GM12878 (cell line): ENCODE measurements around the gene RAB7B. TPM values are rescaled to one million over a fixed set of nuclear protein-coding genes. Genes with fewer than 3 reads are reported as not detected.

Experiments used
- ATAC-seq: fragments of 200-7000 bp; cut with Tn5 transposase; 3 replicates; pipeline ENCODE4 v1.9.1; 2020; ENCODE audit warnings: mild to moderate bottlenecking, moderate library complexity
- BruUV-seq: library from RNA; stranded (reverse); fragments of 400-500 nt; replicated peaks from 2 replicates; lab custom pipeline; 2021; lab: Mats Ljungman, UMichigan
- CTCF ChIA-PET: fragments of 300-600 bp; sonication (Branson Sonifier 250); formaldehyde crosslinking; extraction: SDS; loops from one replicate; lab custom pipeline; 2021; ENCODE audit warnings: inconsistent platforms; lab: Yijun Ruan, JAX
- POLR2A ChIA-PET: fragments of 350-600 bp; formaldehyde crosslinking; extraction: SDS; loops from one replicate; lab custom pipeline; 2021; ENCODE audit warnings: inconsistent platforms; lab: Charles Lee
- RAD21 ChIA-PET: fragments of 300-600 bp; sonication (Branson Sonifier 250); formaldehyde crosslinking; loops from one replicate; lab custom pipeline; 2023; ENCODE audit warnings: antibody characterized with exemption; ENCODE audit not compliant: unreplicated experiment; lab: Charles Lee
- SMC1A ChIA-PET: fragments of 300-600 bp; sonication (Branson Sonifier 250); formaldehyde crosslinking; loops from one replicate; lab custom pipeline; 2023; ENCODE audit not compliant: unreplicated experiment, uncharacterized antibody; lab: Charles Lee
- DNase-seq: peaks from one replicate; pipeline ENCODE4 v3.0.0-alpha.2; 2011; ENCODE audit warnings: low read depth, low spot score
- FAIRE-seq: peaks from 3 replicates; lab custom pipeline; 2011; peaks lifted over from hg19 to GRCh38; lab: Jason Lieb, UNC
- H2AFZ ChIP-seq: 2 replicates; pipeline ENCODE4 v1.6.0; 2011; ENCODE audit warnings: low read depth, low read length, control low read depth; ENCODE audit not compliant: control insufficient read depth
- H3K27ac ChIP-seq: 2 replicates; pipeline ENCODE4 v1.5.1; 2011; ENCODE audit warnings: control low read depth; ENCODE audit not compliant: control insufficient read depth, insufficient read depth
- H3K27me3 ChIP-seq, 2 experiments: replicated peaks in 1 of 2; 2 replicates each; pipeline versions ENCODE4 v1.6.0 to v1.6.1; 2011; ENCODE audit warnings: low read length in 1 of 2; ENCODE audit not compliant: control insufficient read depth in 2 of 2, insufficient read depth in 2 of 2
- H3K36me3 ChIP-seq, 2 experiments: 2 replicates each; pipeline ENCODE4 v1.5.1; 2011; ENCODE audit warnings: low read length in 1 of 2; ENCODE audit not compliant: control insufficient read depth in 2 of 2, insufficient read depth in 2 of 2
- H3K4me1 ChIP-seq: 2 replicates; pipeline ENCODE4 v1.6.1; 2011; ENCODE audit warnings: mild to moderate bottlenecking, low read length, moderate library complexity, mixed read lengths; ENCODE audit not compliant: control insufficient read depth, insufficient read depth
- H3K4me2 ChIP-seq: 2 replicates; pipeline ENCODE4 v1.6.0; 2011; ENCODE audit warnings: control low read depth; ENCODE audit not compliant: control insufficient read depth, insufficient read depth
- H3K4me3 ChIP-seq: fragments of 200-600 bp; sonication (generic); 2 replicates; pipeline ENCODE4 v1.5.1; 2016
- H3K79me2 ChIP-seq: 2 replicates; pipeline ENCODE4 v1.6.0; 2011; ENCODE audit warnings: low read length; ENCODE audit not compliant: control insufficient read depth, insufficient read depth
- H3K9ac ChIP-seq: 2 replicates; pipeline ENCODE4 v1.8.0; 2011; ENCODE audit warnings: low read length, control low read depth, mixed read lengths; ENCODE audit not compliant: control insufficient read depth, insufficient read depth
- H3K9me3 ChIP-seq: replicated peaks from 3 replicates; pipeline ENCODE4 v1.5.1; 2011; ENCODE audit warnings: mild to moderate bottlenecking, low read length; ENCODE audit not compliant: control insufficient read depth, insufficient read depth
- H4K20me1 ChIP-seq: 2 replicates; pipeline ENCODE4 v1.6.0; 2011; ENCODE audit not compliant: control insufficient read depth, insufficient read depth
- BACH1 ChIP-seq: fragments of 450-650 bp; IDR thresholded peaks from 2 replicates; pipeline ENCODE4 v1.6.1; 2017; ENCODE audit warnings: mild to moderate bottlenecking, borderline replicate concordance
- EGR1 ChIP-seq, 2 experiments: IDR thresholded peaks; 1 replicate in 1 of 2; 2 replicates in 1 of 2; pipeline ENCODE4 v1.6.1; 2011 to 2012; ENCODE audit warnings: low read depth in 2 of 2, low read length in 2 of 2, borderline replicate concordance in 1 of 2, mild to moderate bottlenecking in 1 of 2, moderate library complexity in 1 of 2
- FOS ChIP-seq: IDR thresholded peaks from 3 replicates; pipeline ENCODE4 v1.6.1; 2011; ENCODE audit warnings: borderline replicate concordance; ENCODE audit not compliant: insufficient read length; ENCODE audit errors: extremely low read depth
- KAT2A ChIP-seq: conservative IDR thresholded peaks from 2 replicates; pipeline ENCODE4 v1.6.1; 2011; ENCODE audit warnings: low read depth, low read length; ENCODE audit not compliant: control insufficient read depth
- KLF5 ChIP-seq: fragments of 450-650 bp; IDR thresholded peaks from 2 replicates; pipeline ENCODE4 v1.6.1; 2014; ENCODE audit warnings: mild to moderate bottlenecking; ENCODE audit not compliant: partially characterized antibody
- NBN ChIP-seq: fragments of 450-650 bp; IDR thresholded peaks from 2 replicates; pipeline ENCODE4 v1.6.1; 2016
- SREBF2 ChIP-seq: IDR thresholded peaks from 2 replicates; pipeline ENCODE4 v1.6.1; 2012; ENCODE audit warnings: mild to moderate bottlenecking, low read length
- STAT3 ChIP-seq: IDR thresholded peaks from 2 replicates; pipeline ENCODE4 v1.6.1; 2011; ENCODE audit warnings: low read depth, low read length, improper control_type of control experiment
- TAF1 ChIP-seq: IDR thresholded peaks from 2 replicates; pipeline ENCODE4 v1.6.1; 2011; ENCODE audit warnings: mild to moderate bottlenecking, low read depth, low read length, borderline replicate concordance
- WGBS: methylation state at CpG from one replicate; pipeline ENCODE4 v1.1.6; 2016; ENCODE audit warnings: low lambda C conversion rate; ENCODE audit not compliant: insufficient replicate concordance, insufficient coverage; ENCODE audit errors: missing lambda C conversion rate; 5-methylcytosine and 5-hydroxymethylcytosine counted together
- in situ Hi-C: fragments of 300-500 bp; cut with MboI; formaldehyde crosslinking; loops from 9 replicates; pipeline ENCODE4 v1.14.3; 2018; ENCODE audit warnings: mixed read lengths
- intact Hi-C: fragments of 100-400 bp; cut with micrococcal nuclease; formaldehyde crosslinking; loops from one replicate; pipeline ENCODE4 v1.14.2; 2022; ENCODE audit not compliant: unreplicated experiment
- polyA plus RNA-seq, 11 experiments: library from polyadenylated mRNA; depleted of rRNA in 4 of 11; unstranded in 6 of 11; stranded (reverse) in 5 of 11; fragments of >200 nt; fragmentation: Nextera tagmentation in 4 of 11; fragmentation: Illumina TruSeq in 1 of 11; extraction: Ambion mirVana in 4 of 11; extraction: Trizol in 1 of 11; gene quantifications; 1 replicate in 1 of 11; 2 replicates in 10 of 11; pipeline versions ENCODE4 v1.2.1 to v1.2.3, GENCODE V29; 2011 to 2016; ENCODE audit warnings: inconsistent platforms in 2 of 11, missing spikeins in 2 of 11, low read depth in 1 of 11
- total RNA-seq, 4 experiments: library from RNA; depleted of rRNA in 3 of 4; stranded (reverse); fragments of >200 nt in 3 of 4; fragmentation: Illumina TruSeq in 1 of 4; extraction: Trizol in 1 of 4; gene quantifications; 2 replicates each; pipeline versions ENCODE4 v1.2.1 to v1.2.3, GENCODE V29; 2013 to 2021
- TF ChIP-seq, protein P1 (sequence below): fragments of 450-650 bp; IDR thresholded peaks from 2 replicates; pipeline ENCODE4 v1.6.1; 2016; ENCODE audit warnings: mild to moderate bottlenecking
- TF ChIP-seq, protein P2 (sequence below): fragments of 150-350 bp; IDR thresholded peaks from 2 replicates; pipeline ENCODE4 v1.6.1; 2016; ENCODE audit warnings: low read depth, low read length

RAB7B gene
- total and polyA plus RNA-seq, 10 of the 15 experiments (the other 5 are each of a cell fraction or from before 2014, with no cell fraction given): 0.09 TPM; not detected in 9

- no peak overlapping the region for H3K4me3 ChIP-seq
- no peak overlapping the region for H3K4me2 ChIP-seq
- ChIA-PET RAD21 (interaction anchor here (0.5 to 1.1 kb wide), 2 partner anchors 26 to 294 kb away, joined by 3 to 4 read pairs; no protein-coding TSS in a partner anchor), CTCF (interaction anchor here (0.9 to 1.7 kb wide), 4 partner anchors 9 to 160 kb away, joined by 3 to 9 read pairs (median 3); no protein-coding TSS in a partner anchor), POLR2A (no interaction called here), SMC1A (interaction anchor here (0.9 kb wide), 1 partner anchor 27 kb away, joined by 3 read pairs; no protein-coding TSS in a partner anchor)
- no peak overlapping the region for H3K27ac ChIP-seq
- TF ChIP-seq, protein P1, sequence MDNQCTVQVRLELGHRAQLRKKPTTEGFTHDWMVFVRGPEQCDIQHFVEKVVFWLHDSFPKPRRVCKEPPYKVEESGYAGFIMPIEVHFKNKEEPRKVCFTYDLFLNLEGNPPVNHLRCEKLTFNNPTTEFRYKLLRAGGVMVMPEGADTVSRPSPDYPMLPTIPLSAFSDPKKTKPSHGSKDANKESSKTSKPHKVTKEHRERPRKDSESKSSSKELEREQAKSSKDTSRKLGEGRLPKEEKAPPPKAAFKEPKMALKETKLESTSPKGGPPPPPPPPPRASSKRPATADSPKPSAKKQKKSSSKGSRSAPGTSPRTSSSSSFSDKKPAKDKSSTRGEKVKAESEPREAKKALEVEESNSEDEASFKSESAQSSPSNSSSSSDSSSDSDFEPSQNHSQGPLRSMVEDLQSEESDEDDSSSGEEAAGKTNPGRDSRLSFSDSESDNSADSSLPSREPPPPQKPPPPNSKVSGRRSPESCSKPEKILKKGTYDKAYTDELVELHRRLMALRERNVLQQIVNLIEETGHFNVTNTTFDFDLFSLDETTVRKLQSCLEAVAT: no peak
- TF ChIP-seq BACH1 (no peak), NBN (no peak), KAT2A (no peak), TAF1 (no peak), FOS (no peak), STAT3 (no peak), KLF5 (no peak), EGR1 (IDR thresholded peaks at IDR 0.05; ENCODE audit: borderline replicate concordance in 1 of 2, low read depth in 2 of 2, low read length in 2 of 2) (no peak), SREBF2 (no peak)
- TF ChIP-seq, protein P2, sequence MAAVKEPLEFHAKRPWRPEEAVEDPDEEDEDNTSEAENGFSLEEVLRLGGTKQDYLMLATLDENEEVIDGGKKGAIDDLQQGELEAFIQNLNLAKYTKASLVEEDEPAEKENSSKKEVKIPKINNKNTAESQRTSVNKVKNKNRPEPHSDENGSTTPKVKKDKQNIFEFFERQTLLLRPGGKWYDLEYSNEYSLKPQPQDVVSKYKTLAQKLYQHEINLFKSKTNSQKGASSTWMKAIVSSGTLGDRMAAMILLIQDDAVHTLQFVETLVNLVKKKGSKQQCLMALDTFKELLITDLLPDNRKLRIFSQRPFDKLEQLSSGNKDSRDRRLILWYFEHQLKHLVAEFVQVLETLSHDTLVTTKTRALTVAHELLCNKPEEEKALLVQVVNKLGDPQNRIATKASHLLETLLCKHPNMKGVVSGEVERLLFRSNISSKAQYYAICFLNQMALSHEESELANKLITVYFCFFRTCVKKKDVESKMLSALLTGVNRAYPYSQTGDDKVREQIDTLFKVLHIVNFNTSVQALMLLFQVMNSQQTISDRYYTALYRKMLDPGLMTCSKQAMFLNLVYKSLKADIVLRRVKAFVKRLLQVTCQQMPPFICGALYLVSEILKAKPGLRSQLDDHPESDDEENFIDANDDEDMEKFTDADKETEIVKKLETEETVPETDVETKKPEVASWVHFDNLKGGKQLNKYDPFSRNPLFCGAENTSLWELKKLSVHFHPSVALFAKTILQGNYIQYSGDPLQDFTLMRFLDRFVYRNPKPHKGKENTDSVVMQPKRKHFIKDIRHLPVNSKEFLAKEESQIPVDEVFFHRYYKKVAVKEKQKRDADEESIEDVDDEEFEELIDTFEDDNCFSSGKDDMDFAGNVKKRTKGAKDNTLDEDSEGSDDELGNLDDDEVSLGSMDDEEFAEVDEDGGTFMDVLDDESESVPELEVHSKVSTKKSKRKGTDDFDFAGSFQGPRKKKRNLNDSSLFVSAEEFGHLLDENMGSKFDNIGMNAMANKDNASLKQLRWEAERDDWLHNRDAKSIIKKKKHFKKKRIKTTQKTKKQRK: no peak
- no peak overlapping the region for H2AFZ ChIP-seq
- BruUV-seq: no TSS peak
- intact Hi-C loops (no loop called here), in situ Hi-C loops (no loop called here)
- no peak overlapping the region for H3K9ac ChIP-seq
- no peaks in the 10 kb centered on the region for H3K79me2 ChIP-seq
- no peaks in the 10 kb centered on the region for H3K36me3 ChIP-seq
- ATAC-seq: no peak
- H3K9me3 ChIP-seq: no peaks in the 10 kb centered on the region
- FAIRE-seq: no peak
- H3K27me3 ChIP-seq: peaks cover 0 to 2% of the 10 kb centered on the region in 2 experiments; a peak in 1 of 4 replicates
- H3K4me1 ChIP-seq: no peaks in the 10 kb centered on the region
- no peak for DNase-seq
- WGBS: 32% methylated on average over 7 of the region's 7 CpGs
- no peaks in the 10 kb centered on the region for H4K20me1 ChIP-seq
Measured at GRCh38 chr1:205950826-205951549, 52.2 kb downstream of the RAB7B start.
